ENCODE data around the gene INPP5A.

DNA sequence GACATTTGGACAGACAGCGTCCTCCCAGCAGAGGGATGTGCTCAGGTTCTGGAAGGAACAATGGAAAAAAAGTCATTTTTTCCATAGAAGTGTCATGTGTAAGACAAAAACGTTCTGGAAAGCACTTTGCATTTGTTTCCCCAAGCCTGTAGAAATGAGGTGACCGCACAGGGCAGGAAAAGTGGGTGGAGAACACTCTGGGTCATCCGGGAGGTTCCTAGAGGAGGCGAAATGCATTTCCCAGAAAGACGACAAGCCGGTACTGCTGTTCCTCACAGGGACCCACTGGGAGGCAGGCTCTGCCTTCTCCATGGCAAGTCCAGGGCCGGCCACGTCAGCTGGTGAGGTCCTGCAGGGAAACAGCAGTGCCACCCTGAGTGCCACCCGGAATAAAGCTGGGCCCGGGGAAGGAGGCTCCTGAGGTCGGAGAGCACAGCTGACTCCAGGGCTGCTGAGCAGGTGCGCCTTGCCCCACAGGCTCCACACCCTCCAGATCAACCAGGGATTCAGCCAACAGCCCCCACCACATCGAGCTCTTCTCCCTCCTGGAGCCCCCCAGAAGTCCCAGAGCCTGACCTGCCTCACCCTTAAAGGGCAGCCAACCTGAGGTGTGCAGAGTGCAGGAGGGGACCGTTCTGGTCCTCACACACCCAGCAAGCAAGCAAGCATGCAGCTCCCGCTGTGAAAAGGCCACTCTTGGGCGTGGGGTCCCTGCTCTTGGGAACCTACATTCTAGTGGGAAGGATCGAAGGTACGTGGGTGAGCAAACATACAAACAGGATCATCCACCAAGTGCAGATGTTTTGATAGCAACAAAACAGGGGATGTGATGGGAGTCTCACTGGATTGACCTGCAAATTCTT, 28.8 kb upstream of the INPP5A start:
- TF ChIP-seq, protein P1, sequence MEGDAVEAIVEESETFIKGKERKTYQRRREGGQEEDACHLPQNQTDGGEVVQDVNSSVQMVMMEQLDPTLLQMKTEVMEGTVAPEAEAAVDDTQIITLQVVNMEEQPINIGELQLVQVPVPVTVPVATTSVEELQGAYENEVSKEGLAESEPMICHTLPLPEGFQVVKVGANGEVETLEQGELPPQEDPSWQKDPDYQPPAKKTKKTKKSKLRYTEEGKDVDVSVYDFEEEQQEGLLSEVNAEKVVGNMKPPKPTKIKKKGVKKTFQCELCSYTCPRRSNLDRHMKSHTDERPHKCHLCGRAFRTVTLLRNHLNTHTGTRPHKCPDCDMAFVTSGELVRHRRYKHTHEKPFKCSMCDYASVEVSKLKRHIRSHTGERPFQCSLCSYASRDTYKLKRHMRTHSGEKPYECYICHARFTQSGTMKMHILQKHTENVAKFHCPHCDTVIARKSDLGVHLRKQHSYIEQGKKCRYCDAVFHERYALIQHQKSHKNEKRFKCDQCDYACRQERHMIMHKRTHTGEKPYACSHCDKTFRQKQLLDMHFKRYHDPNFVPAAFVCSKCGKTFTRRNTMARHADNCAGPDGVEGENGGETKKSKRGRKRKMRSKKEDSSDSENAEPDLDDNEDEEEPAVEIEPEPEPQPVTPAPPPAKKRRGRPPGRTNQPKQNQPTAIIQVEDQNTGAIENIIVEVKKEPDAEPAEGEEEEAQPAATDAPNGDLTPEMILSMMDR (IDR thresholded peaks at IDR 0.05), result no peak
- no peak for TF ChIP-seq POLR2A (IDR thresholded peaks at IDR 0.05)
- TF ChIP-seq POLR2AphosphoS5 (IDR thresholded peaks at IDR 0.05), result no peak
